Measurements from ENCODE around the gene JKAMP. TPM values are rescaled to one million over a fixed set of nuclear protein-coding genes. Genes with fewer than 3 reads are reported as not detected.

The JKAMP gene
- total and polyA plus RNA-seq, 3 donors from 2014 or later: 76.7 to 87.2 (median 81.4) TPM

DNA sequence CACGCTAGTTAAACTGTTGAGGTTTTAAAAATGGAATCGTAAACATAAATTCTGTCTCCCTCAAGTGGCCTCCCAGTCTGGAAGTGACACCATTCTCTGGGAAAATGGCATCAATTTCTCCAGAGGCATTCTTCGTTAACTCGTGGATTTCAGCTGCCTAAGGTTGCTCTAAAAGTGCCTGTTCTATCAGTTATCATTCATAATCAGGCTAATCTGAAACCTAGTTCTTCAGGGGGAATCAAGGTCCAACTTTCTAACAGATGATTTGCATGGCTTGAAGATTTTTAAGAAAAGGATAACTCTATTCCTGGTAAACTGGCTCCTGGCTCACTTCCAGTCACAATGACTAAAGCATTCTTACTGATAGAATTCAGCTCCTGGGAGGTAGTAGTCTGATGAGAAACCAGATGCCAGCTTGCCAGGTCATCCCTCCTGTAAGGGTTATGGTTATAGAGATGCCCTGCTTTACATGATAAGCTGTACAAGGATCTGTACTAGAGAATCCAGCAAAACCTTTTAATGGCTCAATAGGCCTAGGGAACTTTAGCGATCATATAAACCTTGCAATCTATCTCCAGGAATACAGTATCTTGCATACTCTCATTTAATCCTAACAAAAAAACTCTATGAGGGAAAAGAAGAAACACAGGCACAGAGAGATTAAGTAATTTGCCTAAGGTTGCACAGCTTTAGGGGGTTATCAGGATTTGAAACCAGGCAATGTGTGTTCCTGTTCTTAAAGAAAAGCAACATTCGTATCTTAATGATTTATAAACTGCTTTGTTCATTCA, 1.6 kb upstream of the JKAMP start:
- intact Hi-C loops (cut with DNase I; ENCODE audit: low total_unique reads): no loop called here
- no peaks in the 10 kb centered on the region for H3K36me3 ChIP-seq (ENCODE audit: low read depth, missing control alignments)
- peak overlapping the region; percentile 97 for H3K27ac ChIP-seq
- 24 to 27% methylated on average over 6 of the region's 6 CpGs for WGBS, 2 donors
- peak; percentile 38 for DNase-seq
- no peak for TF ChIP-seq POLR2A (IDR thresholded peaks at IDR 0.05)
- TF ChIP-seq, protein P1, sequence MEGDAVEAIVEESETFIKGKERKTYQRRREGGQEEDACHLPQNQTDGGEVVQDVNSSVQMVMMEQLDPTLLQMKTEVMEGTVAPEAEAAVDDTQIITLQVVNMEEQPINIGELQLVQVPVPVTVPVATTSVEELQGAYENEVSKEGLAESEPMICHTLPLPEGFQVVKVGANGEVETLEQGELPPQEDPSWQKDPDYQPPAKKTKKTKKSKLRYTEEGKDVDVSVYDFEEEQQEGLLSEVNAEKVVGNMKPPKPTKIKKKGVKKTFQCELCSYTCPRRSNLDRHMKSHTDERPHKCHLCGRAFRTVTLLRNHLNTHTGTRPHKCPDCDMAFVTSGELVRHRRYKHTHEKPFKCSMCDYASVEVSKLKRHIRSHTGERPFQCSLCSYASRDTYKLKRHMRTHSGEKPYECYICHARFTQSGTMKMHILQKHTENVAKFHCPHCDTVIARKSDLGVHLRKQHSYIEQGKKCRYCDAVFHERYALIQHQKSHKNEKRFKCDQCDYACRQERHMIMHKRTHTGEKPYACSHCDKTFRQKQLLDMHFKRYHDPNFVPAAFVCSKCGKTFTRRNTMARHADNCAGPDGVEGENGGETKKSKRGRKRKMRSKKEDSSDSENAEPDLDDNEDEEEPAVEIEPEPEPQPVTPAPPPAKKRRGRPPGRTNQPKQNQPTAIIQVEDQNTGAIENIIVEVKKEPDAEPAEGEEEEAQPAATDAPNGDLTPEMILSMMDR (IDR thresholded peaks at IDR 0.05): no peak
- peak overlapping the region; percentile 85 to 91 for H3K4me3 ChIP-seq
- H3K9me3 ChIP-seq: no peaks in the 10 kb centered on the region
- H3K4me1 ChIP-seq: peaks cover 33% of the 10 kb centered on the region
- no peaks in the 10 kb centered on the region for H3K27me3 ChIP-seq

DNA sequence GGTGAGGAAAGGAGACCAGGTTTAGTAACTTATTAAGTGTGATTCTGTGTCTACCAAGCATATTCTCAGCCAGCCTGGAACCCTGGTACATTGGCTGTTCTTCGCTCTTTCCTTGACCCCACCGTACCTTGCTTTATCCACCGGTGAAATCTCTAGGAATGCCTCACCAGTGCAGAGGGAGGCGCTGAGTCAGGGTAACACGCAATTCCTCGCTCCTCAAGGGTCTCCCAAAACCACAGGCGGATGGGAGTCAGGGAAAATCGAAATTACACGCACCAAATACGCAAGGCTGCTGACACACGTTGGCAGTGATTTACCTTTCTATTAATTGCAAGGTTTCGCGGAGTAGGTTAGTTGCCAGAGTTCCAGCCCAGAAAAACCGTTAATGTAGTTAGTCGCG, 954 bp upstream of the JKAMP start:
- Histone ChIP-seq H3K4me3 (peak overlapping the region; percentile 85 to 91), H3K9me3 (no peaks in the 10 kb centered on the region), H3K27ac (peak overlapping the region; percentile 97), H3K4me1 (peaks cover 33% of the 10 kb centered on the region), H3K27me3 (no peaks in the 10 kb centered on the region), H3K36me3 (ENCODE audit: low read depth, missing control alignments) (no peaks in the 10 kb centered on the region)
- TF ChIP-seq, protein P1 (IDR thresholded peaks at IDR 0.05): no peak
- TF ChIP-seq POLR2A (IDR thresholded peaks at IDR 0.05): no peak
- DNase-seq: no peak
- 1 to 2% methylated on average over 7 to 16 of the region's 16 CpGs for WGBS, 2 donors
- intact Hi-C loops (cut with DNase I; ENCODE audit: low total_unique reads): no loop called here

DNA sequence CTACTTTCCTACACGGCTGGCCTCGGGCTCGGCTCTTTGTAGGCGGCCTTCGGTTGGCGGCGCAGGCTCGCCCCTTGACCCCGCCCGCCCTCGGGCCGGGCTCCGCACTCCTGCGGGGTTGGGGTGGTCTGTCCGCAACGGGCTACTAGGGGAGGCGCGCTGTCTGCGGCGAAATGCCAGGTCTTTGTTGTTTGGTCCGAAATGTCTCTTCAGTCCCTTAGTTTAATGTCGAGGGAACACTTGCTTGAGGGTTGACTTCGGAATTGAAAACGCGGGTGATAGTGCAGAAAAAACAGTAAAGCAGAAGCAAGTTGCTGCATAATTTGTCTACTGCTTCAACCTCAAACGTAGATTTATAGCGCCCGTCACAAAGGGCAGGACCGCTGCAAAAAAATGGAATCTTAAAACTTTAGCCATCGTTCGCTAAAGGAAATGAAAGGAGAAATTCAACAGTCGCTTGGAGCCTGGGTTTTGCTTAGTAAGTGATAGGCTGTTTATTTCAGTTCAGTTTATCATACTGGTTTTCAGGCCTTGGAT, 390 bp downstream of the JKAMP start:
- intact Hi-C loops (cut with DNase I; ENCODE audit: low total_unique reads): no loop called here
- Histone ChIP-seq H3K27me3 (no peaks in the 10 kb centered on the region), H3K9me3 (no peaks in the 10 kb centered on the region)

DNA sequence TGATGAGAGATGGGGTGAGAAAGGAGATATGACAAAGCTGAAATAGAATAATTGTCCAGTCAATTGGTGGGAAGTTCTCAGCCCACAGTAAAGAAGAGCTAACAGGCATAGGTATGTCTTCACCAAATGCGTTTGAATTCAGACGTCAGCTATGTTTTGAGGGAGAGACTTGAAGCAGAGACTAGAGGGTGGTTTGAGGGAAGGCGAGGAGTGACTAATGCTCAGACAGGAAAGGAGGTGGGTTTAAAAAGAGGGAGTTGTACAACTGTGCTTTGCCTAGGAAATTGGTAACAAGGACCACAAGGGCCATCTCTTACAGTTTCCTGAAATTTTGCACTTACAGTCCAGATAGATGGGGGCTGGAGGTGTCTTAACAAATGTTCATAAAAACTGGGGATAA, 6.4 kb downstream of the JKAMP start:
- no peaks in the 10 kb centered on the region for H3K36me3 ChIP-seq (ENCODE audit: low read depth, missing control alignments)
- TF ChIP-seq POLR2A (IDR thresholded peaks at IDR 0.05): no peak
- TF ChIP-seq, protein P1 (IDR thresholded peaks at IDR 0.05): no peak
- intact Hi-C loops (cut with DNase I; ENCODE audit: low total_unique reads): no loop called here
- peaks cover 4% of the 10 kb centered on the region for H3K4me1 ChIP-seq
- no peaks in the 10 kb centered on the region for H3K9me3 ChIP-seq
- no peak overlapping the region for H3K27ac ChIP-seq
- WGBS, 2 donors: 91 to 94% methylated on average over 3 of the region's 3 CpGs
- H3K27me3 ChIP-seq: no peaks in the 10 kb centered on the region
- H3K4me3 ChIP-seq: no peak overlapping the region
- DNase-seq: no peak

More for the DNA sequence above, 390 bp downstream of the JKAMP start:
- Histone ChIP-seq H3K4me1 (peaks cover 33% of the 10 kb centered on the region), H3K4me3 (peak overlapping the region; percentile 85 to 91), H3K27ac (peak overlapping the region; percentile 97), H3K36me3 (ENCODE audit: low read depth, missing control alignments) (no peaks in the 10 kb centered on the region)
- DNase-seq: no peak
- 0% methylated on average over 14 to 31 of the region's 32 CpGs for WGBS, 2 donors
- no peak for TF ChIP-seq POLR2A (IDR thresholded peaks at IDR 0.05)
- TF ChIP-seq, protein P1 (IDR thresholded peaks at IDR 0.05): no peak
